Neural progenitor cell (in vitro differentiated cells): Measurements from ENCODE around the gene BCL2L11.

Source experiments
- CTCF ChIP-seq: fragments of 200-600 bp; sonication (generic); IDR thresholded peaks from 2 replicates; pipeline ENCODE4 v1.5.1; 2017; ENCODE audit warnings: antibody characterized with exemption, mild to moderate bottlenecking
- EZH2 ChIP-seq: fragments of 200-600 bp; sonication (generic); IDR thresholded peaks from 2 replicates; pipeline ENCODE4 v1.6.1; 2017; ENCODE audit warnings: antibody characterized with exemption, mild to moderate bottlenecking, moderate library complexity

GRCh38 chr2:111204706-111205105, 84.0 kb downstream of the BCL2L11 start:
- TF ChIP-seq CTCF: no peak
- no peak for TF ChIP-seq EZH2
